Stimulated activated CD8-positive, alpha-beta memory T cell treated with anti-CD3 and anti-CD28 coated beads, Interleukin-4, amount 100 ng/mL, for 48 hours (primary cell): ENCODE measurements around the gene PMPCA.

Source experiments
- DNase-seq: peaks from one replicate; pipeline ENCODE4 v3.0.0-alpha.2; 2020

PMPCA gene

DNA sequence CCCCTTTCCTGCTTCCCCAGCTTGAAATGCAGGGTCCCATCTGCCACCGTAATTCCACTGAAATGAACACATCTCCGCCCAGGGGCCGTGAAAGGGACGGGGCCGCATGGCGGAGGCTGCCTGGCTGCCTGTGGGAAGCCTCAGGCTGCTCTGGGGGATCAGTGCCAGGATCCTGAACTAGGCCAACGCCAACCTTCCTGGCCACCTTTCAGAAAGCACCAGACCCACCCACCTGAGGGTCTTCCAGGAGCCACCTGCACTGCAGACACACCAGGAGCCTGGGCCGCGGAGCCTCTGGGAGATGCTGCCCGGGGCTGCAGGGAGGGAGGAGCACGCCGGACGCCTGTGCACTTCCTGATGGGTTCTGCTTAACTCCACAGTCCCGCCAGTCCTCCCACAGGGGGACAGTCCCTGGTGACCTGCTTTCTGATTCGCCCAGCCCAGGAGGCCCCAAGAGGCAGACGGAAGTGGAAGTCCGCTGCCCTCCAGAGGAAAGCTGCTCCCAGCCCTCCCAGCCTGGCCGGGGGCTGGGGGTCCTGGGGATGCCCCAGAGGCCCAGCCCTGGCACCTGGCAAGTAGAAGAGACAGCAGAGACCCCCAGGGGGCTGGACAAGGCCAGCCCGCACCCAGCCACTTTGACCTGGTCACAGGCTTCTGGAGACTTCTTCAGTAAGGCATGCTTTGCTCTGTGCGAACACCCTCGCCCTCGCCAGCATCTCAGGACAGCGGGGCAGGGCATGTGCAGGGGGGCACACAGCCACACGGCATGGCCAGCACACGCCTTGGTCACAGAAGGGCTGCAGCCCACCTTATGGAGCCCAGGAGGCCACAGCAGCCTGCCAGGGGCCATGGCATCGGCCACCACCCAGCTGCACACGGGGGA is 36.9 kb upstream of the PMPCA start, which contains the start of gene CARD9:
CARD9 (minus strand) TSS at position 370 of the 883 bp plus-strand sequence. CDS start 1,591 bp downstream, outside the sequence.
- peak; percentile 51 for DNase-seq

DNA sequence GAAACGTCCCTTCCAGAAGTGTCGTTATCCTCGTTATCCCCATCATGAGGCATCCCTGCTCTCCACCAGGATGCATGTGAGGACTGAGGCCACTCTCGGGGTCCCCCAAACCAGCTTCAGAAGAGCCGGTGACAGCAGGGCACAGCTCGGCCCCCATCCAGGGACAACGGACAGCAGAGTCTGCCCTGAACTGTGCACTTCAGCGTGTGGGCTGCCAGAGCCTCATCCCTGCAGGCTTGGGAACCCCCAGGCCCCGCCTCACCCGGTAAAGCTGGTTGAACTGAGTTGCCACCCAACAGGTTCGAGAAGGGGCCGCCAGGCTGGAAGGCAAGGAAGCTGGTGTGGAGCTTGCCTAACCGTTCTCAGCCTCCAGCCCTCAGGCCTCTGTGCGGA is 36.3 kb upstream of the PMPCA start:
- DNase-seq: no peak

DNA sequence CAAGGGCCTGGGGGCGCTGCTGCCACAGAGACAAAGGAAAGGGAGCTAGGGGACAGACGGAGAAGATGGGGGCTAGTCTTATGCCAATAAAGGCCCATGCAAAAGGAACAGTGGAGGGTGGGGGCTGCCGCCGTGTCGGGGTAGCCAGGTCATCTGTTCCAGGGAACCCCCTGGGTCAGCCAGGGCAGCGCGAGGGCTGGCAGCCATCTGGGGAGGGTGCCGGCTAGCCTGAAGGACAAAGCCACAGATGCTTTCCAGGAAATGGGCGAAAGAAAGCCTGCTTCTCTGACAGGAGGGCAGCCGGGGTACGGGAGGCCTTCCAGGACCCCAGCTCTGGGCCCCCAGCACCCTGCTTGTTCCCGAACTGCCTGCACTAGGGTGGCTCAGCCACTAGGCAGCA is 35.4 kb upstream of the PMPCA start:
- no peak for DNase-seq

DNA sequence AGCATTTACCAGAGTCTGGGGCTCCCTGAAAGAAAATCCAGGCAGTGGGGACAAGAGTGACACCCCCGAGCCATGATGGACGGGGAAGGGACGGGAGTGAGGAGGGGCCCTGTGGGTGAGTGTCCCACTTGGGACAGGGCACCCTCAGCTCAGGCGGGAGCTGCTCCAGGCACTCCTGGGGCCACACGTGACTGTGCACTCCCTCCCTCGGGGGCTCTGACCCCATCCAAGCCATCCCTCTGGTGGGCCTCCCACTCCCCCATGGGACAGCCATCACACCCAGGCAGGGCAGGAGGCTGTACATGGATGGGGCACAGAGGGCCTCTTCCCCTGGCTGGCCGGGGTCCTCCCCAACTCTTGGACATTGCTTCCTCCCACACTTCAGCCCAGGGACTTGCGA is 34.0 kb upstream of the PMPCA start:
- no peak for DNase-seq

DNA sequence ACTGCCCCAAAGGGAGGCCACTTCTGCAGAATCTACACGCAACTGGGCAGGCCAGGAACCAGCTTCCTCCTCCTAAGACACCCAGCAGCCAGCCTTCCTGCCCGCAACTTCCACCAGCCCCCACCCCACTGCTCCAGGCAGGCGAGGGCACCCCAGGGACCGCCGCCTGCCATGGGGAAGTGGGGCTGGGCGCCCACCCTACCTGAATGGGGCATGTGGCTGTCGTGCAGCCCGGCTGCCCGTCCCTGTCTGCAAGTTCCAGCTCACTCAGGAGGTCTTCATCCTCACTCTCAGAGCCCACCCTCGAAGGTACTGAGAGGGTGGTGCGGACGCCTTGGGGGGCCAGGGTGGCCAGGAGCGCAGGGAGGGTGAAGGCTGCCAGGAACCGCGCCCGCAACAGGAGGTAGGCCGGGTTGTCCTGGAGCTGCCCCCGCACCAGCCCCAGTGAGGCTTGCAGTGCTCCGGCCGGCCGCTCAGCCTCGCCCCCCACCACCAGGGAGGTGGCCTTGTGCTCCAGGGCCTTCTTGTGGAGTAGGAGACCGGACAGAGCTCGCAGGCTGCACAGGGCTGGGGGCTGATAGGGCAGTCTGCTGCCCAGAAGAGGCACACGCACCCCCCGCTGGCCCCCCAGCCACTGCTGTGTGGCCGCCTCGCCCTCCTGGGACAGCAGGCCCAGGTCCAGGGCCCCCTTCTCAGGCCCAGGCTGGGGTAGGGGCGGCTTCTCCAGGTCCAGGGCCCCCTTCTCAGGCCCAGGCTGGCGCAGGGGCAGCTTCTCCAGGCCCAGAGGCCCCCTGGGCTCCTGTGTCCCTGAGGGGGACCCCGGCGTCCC is 32.9 kb upstream of the PMPCA start:
- DNase-seq: no peak

DNA sequence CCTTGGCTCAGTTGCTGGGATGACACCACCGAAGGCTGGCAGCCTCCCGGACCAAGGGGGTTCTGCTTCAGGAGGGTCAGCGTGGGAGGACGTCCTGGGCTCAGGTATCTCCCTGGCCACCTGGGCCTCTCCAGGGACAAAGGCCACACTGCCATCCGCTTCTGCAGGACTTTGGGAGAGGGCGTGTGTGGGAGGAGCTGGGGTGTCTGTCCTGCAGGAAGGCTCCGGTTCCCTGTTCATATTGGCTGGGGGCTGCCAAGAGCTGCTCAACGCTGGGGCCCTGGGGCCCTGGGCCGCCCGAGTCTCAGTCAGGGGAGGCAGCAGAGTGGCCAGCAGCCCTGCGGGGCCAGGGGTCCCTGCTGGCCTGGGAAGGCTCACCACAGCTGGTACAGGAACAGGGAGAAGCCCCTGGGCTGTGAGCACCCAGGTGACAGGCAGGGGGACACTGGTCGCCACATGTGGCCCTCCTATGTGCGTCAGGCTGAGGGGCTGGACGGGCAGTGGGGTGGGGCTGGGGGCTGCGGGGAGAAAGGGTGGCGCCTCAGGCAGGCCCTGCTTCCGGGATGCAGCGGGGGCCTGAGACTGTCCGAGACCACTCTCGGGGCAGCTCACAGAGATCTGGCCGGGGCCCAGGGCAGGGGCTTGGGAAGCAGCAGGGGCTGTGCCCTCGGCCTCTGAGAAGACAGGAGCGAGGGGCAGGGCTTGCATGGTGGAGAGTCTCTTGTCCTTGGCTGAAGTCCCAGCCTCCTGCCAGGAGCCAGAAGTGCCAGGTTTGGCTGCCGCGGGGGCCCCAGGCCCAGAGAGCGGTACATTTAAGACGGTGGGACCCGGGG is 32.1 kb upstream of the PMPCA start:
- no peak for DNase-seq

DNA sequence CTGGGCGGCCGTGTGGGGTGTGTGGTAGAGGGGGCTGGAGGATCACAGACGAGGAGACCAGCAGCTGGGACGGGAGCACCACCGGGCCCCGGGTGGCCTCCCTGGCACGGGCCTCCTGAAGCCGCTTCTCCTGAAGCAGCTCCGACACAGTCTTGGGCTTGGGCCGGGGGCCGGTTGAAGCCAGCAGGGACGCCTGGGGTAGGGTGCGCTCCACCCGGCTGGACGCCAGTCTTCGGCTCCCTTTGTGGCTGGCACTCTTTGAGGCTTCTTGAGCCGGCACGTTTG is 31.5 kb upstream of the PMPCA start:
- DNase-seq: no peak

DNA sequence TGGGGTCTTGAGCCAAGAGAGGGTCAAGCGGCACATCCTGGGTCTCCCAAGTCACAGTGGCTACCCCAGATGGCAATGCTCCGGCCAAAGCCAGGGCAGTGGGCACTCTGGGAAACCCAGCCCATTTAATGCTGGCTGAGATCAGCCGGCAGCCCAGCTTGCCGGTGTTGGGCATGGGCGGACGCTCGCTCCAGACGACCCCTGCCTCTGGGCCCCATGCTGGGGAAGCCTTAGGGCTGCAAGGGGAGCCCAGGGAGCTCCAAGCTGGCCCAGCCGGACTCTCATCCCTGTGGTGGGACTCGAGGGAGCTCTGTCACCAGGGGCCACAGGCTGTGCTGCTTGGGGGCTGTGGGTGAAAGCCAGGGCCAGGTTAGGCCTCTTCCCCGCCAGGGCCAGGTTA is 31.1 kb upstream of the PMPCA start:
- no peak for DNase-seq

DNA sequence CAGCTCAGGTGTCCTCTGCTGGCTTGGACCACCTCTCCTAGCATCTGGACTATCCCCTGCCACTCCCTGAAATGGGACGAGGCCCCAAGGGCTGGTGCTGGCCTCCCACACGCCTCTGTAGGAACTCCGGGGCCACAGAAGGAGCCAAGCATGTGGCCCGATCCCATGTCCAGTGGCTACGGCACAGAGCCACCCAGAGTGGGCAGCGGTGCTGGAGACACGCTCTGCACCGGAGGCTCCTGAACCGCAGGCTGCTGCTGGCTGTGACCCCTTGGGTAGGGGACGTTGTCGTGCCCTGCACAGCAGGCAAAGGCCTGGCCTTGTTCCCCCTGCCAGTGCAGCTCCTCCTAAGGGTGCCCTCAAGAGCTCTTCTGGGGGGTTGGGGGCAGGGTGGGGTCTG is 30.6 kb upstream of the PMPCA start:
- DNase-seq: no peak

DNA sequence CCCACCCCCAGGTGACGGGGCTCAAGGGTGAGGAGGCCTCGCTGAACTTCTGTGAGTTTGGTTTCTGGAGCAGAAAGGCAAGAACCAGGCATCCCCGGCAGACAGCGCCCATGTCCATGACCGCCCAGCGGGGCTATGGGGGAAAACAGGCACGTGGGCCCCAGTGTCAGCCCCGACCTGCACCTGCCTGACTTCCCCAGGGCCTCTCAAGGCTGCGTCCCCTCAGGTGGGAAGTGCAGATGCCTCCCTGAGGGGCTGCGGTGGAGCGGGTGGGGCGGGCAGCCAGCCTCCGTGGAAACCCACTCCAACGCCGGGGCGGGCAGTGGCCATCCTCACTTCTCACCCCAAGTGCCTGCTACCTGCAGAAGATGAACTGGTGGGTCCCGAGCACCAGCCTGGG is 30.1 kb upstream of the PMPCA start:
- no peak for DNase-seq

DNA sequence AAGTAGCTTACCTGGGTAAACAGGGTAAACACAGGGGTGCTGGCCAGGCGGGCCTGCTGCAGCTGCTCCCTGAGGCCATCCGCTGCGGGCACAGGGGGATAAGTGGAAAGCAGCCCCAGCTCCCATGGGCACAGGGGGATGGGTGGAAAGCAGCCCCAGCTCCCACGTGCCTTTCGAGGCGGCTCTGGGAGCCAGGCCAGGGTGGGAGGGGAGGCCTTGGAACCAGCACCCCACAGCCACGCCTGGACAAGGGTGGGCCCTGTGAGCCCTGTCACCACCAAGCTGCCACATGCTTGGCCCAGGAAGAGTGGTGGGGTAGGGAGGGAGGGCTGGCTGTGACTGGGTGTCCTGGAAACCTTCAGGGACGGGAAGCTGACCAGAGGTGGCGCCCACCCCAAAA is 29.1 kb upstream of the PMPCA start:
- DNase-seq: no peak

DNA sequence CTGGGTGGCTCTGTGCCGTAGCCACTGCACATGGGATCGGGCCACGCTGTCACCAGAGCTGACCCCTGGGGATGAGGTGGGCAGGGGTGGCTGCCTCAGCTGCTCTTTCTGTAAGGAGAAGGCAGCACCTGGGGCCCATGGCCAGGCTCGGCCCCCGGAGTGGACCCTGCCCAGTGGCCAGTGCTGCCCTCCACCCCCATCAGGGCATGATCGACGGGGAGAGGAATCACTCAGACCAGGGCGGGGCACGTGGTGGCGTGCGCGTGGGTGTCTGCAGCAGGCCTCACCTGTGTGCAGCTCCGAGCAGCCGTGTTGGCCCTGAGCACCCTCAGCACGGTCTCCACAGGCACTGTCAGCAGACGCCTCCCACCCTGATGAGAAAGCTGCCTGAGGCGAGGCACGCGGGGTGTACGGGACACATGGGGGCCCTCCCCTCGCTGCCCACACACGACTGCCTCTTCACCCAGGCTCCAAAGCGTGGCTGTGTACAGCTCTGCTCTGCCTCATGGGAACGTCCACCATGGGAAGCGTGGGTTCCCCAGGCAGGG is 28.4 kb upstream of the PMPCA start:
- no peak for DNase-seq

DNA sequence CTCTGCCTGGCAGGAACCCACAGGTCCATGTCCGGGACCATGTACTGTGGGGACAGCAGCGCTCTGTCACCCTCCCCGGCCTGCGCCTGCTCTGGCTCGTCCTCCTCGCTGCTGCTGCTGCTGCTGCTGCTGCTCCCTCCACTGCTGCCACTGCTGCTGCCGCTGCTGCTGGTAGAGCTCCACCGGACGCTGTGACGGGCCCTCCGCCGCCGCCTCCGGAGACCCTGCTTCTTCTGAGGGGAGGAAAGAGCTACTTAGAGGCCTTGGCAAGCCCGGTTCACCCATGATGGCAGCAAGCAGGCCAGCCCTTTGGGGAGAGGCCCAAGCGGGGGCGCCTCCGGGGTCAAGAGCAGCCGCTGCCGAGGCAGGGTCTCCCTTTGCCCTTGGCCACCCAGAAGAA is 27.0 kb upstream of the PMPCA start:
- no peak for DNase-seq

DNA sequence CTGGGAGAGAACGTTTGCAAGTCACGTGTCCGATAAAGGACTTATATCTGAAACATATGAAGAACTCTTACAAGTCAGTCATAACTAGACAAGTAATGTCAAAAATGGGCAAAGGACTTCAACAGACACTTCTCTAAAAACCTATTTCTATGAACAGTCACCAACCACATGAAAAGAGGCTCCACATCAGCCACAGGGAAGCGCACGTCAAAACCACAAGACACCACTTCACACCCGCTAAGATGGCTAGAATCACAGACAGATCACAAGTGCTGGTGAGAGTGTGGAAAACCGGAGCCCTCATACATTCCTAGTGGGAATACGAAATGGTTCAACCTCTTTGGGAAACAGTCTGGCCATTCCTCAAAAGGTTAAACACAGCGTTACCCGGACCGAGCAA is 25.4 kb upstream of the PMPCA start:
- no peak for DNase-seq

DNA sequence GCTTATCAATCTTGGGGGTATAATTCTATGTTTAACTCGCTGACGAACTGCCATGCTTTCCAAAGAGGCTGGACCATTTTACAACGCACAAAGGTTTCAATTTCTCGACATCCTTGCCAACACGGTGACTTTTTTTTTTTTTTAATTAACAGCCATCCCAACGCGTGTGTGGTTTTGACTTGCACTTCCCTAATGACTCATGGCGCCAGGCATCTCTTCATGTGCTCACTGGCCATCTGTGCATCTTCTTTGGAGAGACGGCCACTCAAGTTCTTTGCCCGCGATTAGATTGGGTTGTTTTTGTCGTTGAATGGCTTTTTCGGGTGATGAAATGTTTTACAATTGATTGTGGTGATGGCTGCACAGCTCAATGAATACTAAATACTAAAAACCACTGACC is 24.4 kb upstream of the PMPCA start:
- no peak for DNase-seq

DNA sequence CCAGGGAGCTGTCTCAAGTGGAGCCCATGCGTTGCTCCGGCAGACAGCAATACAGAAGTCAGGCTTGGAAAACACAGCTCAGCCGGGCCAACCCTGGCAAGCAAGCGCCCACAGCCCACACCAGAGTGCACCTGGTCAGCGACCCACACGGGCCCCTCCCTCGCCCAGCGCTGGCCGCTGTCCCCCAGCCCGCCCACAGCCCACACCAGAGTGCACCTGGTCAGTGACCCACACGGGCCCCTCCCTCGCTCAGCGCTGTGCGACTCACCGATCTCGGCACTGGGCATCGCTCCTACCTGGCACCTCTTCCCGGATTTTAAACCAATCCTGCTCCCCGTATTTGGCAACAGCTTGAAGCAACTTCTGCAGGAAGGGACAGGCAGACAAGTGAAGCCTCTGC is 23.2 kb upstream of the PMPCA start:
- DNase-seq: no peak

DNA sequence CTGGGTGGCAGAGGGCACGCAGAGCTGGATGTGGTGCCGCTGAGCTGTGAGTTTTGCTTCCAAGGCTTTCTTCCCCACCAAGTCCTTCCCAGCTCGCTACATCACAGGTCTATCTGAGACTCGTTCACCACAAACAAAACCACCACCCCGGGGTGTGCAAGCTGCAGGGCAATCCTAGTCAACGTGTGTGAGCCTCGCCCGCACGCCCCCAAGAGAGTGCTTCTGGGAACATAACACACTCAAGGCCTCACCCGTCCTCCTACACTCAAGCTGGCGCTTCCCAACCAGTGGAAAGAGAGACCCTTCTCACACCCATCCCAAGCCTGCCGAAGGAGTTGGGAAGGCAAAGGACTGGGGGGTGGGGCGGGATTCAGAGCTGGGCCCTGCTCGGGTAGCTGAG is 21.1 kb upstream of the PMPCA start:
- DNase-seq: no peak

DNA sequence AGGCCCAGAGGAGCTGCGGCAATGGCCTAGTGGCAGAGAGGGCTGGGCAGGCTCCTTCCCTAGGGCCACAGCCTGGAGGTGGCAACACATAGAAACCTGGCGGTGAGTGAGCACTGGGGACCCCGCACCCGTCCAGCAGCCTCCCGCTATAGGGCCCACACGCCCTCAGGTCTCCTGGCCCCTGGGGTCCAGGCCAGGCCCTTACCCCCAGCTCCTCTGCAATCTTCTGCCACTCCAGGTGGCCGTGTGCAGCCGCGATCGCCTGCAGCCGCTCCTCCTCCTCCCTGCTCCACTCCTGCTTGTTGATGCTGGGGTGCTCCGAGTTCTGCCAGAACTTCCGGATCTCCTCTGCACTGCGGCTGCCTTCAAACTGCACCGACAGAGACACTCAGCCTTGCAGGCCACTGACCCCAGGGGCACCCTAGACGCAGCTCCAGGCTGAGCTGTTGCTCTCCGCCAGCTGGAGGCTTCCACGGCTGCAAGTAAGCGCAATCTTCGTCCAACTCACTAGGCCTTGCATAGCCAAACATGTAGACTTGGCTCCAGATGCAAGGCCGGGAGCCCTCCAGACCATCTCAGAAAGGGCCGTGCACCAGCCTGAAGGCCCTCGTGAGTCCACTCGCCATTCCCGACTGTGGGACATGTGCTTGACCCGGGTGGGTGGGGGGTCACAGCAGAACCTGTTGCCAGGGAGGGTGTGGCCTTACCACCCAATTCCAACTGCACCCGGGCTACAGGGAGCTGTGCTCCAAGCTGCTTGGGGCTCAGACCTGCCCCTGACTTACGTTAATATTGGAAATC is 18.5 kb upstream of the PMPCA start:
- no peak for DNase-seq

DNA sequence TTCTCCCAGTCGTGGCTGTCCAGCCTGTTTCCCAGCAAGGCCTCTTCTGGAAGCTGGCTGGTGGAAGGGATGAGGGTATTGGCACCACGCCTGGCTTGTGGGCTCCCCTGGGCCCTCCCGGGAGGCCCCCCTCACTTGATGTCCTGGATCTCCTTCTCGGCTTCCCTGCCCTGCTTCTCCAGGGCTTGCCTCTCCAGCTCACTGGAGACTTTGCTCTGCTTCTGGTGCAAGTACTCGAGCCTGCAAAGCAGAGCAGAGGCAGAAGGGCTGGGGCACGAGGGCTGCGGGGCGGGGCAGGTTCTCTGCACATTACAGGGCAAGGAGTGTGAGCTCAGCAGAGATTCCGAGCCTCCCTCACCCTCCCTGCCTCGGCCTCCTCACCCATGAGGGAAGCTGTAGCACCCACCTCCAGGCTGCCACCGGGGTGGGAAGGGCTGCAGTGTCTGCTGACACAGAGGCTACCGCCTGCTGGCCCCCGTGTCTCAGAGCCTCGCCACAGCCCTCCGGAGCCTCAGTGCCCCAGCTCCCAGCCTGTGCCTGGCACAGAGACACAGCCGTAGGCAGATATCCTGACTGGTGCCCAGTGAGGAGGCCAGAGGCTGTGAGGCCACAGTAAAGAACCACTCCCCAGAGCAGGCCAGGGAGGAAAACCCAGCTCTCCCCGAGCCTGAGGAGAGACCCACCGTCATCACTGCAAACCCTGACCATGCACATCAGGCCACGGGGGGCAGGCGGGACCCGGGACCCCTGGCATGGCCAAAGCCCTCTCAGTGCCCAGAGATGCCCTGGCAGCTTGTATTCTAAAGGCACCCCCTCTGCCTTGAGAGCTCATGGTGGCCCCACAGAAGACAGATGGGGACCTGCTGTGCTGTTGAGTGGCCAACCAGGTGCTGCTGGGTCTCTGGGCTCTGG is 17.7 kb upstream of the PMPCA start:
- DNase-seq: no peak

DNA sequence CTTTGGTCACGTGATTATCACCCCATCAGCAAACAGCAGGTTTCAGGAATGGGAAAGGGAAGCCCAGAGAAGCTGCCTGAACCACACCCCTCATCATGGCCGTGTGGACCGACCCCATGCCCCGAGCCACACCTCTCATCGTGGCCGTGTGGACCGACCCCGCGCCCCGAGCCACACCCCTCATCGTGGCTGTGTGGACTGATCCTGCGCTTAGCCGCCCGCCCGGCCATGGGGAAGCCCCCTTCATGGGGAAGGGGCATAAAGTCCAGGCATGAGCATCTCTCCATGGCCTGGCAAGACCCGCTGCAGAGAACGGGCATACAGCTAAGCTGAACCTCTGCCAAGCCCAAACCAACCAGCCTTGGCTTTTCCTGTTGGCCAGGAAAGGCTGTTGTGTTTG is 16.9 kb upstream of the PMPCA start:
- no peak for DNase-seq

DNA sequence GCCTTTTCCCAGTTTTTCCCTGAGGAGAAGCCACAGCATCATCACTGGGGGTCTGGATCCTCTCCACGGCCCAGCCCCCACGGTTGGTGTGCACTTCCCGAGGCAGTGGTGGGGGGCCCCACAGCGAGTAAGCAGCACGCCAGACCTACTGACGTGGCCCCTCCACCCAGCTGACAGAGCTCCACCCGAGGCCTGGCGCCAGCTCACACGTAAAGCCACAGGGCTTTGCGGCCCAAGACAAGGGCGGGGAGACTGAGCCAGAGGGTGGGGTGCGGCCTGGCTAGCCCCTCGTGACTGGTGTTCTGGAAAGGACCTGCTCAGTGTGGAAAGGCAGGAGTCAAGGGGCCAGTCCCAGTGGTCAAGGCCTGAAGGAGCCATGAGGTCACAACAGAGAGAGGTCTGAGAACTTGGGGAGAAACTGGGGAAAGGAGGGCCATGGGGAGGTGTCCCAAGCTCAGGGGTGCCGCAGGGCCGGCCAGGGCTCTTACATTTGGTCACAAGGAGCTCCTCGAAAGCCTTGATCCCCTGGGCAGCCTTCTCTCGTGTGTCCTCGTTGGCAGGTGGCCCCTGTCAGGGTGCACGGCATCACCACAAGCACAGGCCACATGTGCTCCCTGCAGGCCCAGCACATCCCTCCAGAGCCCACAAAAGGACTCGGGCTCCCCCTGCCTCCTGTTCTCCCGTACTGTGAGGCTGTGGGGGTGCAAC is 16.0 kb upstream of the PMPCA start:
- DNase-seq: no peak
